ENCODE results near the gene SYCN. TPM values are rescaled to one million over a fixed set of nuclear protein-coding genes. Genes with fewer than 3 reads are reported as not detected.

The SYCN gene
- total RNA-seq, 1 experiment from 2014 or later = not detected

- ChIA-PET CTCF (interaction anchor here (0.6 kb wide), 1 partner anchor 184 kb away, joined by 3 read pairs; no protein-coding TSS in a partner anchor), POLR2A (no interaction called here)
- intact Hi-C loops (cut with micrococcal nuclease) = no loop called here
- Mint-ChIP-seq H3K4me1 (ENCODE audit: insufficient read depth, unreplicated experiment) (peaks cover 5% of the 10 kb centered on the region), H3K9me3 (ENCODE audit: unreplicated experiment) (no peaks in the 10 kb centered on the region), H3K36me3 (ENCODE audit: insufficient read depth, unreplicated experiment) (peaks cover 6% of the 10 kb centered on the region), H3K27me3 (ENCODE audit: insufficient read depth, unreplicated experiment) (no peaks in the 10 kb centered on the region), H3K27ac (ENCODE audit: low read depth, unreplicated experiment) (no peak overlapping the region), H3K4me3 (ENCODE audit: unreplicated experiment) (no peak overlapping the region)
- no peak for DNase-seq (ENCODE audit: unreplicated experiment)
- BruUV-seq (replicated peaks) = no TSS peak
- no peak for TF ChIP-seq CTCF (IDR thresholded peaks at IDR 0.05; ENCODE audit: unreplicated experiment)
Observed at GRCh38 chr19:39169143-39169810, 34.8 kb downstream of the SYCN start.

GRCh38 chr19:39168258-39169142 is 35.6 kb downstream of the SYCN start:
- Mint-ChIP-seq H3K4me1 (ENCODE audit: insufficient read depth, unreplicated experiment) (peaks cover 5% of the 10 kb centered on the region), H3K4me3 (ENCODE audit: unreplicated experiment) (no peak overlapping the region), H3K36me3 (ENCODE audit: insufficient read depth, unreplicated experiment) (peaks cover 6% of the 10 kb centered on the region), H3K27me3 (ENCODE audit: insufficient read depth, unreplicated experiment) (no peaks in the 10 kb centered on the region), H3K9me3 (ENCODE audit: unreplicated experiment) (no peaks in the 10 kb centered on the region), H3K27ac (ENCODE audit: low read depth, unreplicated experiment) (no peak overlapping the region)
- POLR2A ChIA-PET = no interaction called here
- intact Hi-C loops (cut with micrococcal nuclease) = no loop called here
- no peak for TF ChIP-seq CTCF (IDR thresholded peaks at IDR 0.05; ENCODE audit: unreplicated experiment)
- CTCF ChIA-PET = interaction anchor here (0.6 kb wide), 1 partner anchor 183 kb away, joined by 3 read pairs; no protein-coding TSS in a partner anchor
- no peak for DNase-seq (ENCODE audit: unreplicated experiment)
- BruUV-seq (replicated peaks) = no TSS peak

- ChIA-PET CTCF (no interaction called here), POLR2A (no interaction called here)
- H3K27me3 Mint-ChIP-seq (ENCODE audit: insufficient read depth, unreplicated experiment) = no peaks in the 10 kb centered on the region
- H3K4me1 Mint-ChIP-seq (ENCODE audit: insufficient read depth, unreplicated experiment) = peaks cover 5% of the 10 kb centered on the region
- H3K4me3 Mint-ChIP-seq (ENCODE audit: unreplicated experiment) = no peak overlapping the region
- no TSS peak for BruUV-seq (replicated peaks)
- TF ChIP-seq CTCF (IDR thresholded peaks at IDR 0.05; ENCODE audit: unreplicated experiment) = no peak
- H3K9me3 Mint-ChIP-seq (ENCODE audit: unreplicated experiment) = no peaks in the 10 kb centered on the region
- no peak for DNase-seq (ENCODE audit: unreplicated experiment)
- intact Hi-C loops (cut with micrococcal nuclease) = no loop called here
- no peak overlapping the region for H3K27ac Mint-ChIP-seq (ENCODE audit: low read depth, unreplicated experiment)
- peaks cover 6% of the 10 kb centered on the region for H3K36me3 Mint-ChIP-seq (ENCODE audit: insufficient read depth, unreplicated experiment)
Observed at GRCh38 chr19:39167461-39168257, 36.4 kb downstream of the SYCN start.

Measured in MCF 10A (cell line).